Gastroesophageal sphincter (tissue), 4 donors: ENCODE measurements around the gene DDX1. TPM values are rescaled to one million over a fixed set of nuclear protein-coding genes. Genes with fewer than 3 reads are reported as not detected.

Experiments
- ATAC-seq: fragments of 150-250 bp; one replicate; pipeline ENCODE4 v1.9.1; 2016; ENCODE audit warnings: mild to moderate bottlenecking, moderate library complexity
- H3K27ac ChIP-seq, 4 donors: fragments of 200-600 bp; sonication (generic) in 3 of 4; 1 replicate in 3 of 4; 2 replicates in 1 of 4; pipeline ENCODE4 v1.5.1; 2016 to 2019
- H3K27me3 ChIP-seq: fragments of 200-600 bp; sonication (generic); one replicate; pipeline ENCODE4 v1.5.1; 2019
- H3K36me3 ChIP-seq, 2 donors: fragments of 200-600 bp; sonication (generic); one replicate each; pipeline ENCODE4 v1.5.1; 2019; ENCODE audit warnings: control low read depth in 1 of 2
- H3K4me1 ChIP-seq, 3 donors: fragments of 200-600 bp; sonication (generic); 1 replicate in 2 of 3; 2 replicates in 1 of 3; pipeline ENCODE4 v1.5.1; 2016 to 2019; ENCODE audit warnings: control low read depth in 2 of 3
- H3K4me3 ChIP-seq, 2 donors: fragments of 200-600 bp; sonication (generic); one replicate each; pipeline ENCODE4 v1.5.1; 2019; ENCODE audit warnings: mild to moderate bottlenecking in 1 of 2, moderate library complexity in 1 of 2
- H3K9me3 ChIP-seq, 3 donors: fragments of 200-600 bp; sonication (generic); one replicate each; pipeline ENCODE4 v1.5.1; 2017 to 2019; ENCODE audit warnings: control low read depth in 2 of 3
- EP300 ChIP-seq: sonication (generic); formaldehyde crosslinking; IDR thresholded peaks from one replicate; pipeline ENCODE4 v1.6.1; 2017; ENCODE audit warnings: antibody characterized with exemption, mild to moderate bottlenecking
- POLR2A ChIP-seq, 2 donors: fragments of 450-650 bp; IDR thresholded peaks; one replicate each; pipeline ENCODE4 v1.6.1; 2017; ENCODE audit warnings: antibody characterized with exemption in 2 of 2, mild to moderate bottlenecking in 2 of 2, moderate library complexity in 1 of 2
- POLR2AphosphoS5 ChIP-seq: sonication (generic); formaldehyde crosslinking; IDR thresholded peaks from one replicate; pipeline ENCODE4 v1.6.1; 2017; ENCODE audit warnings: antibody characterized with exemption
- WGBS, 2 donors: methylation state at CpG; one replicate each; pipeline ENCODE4 v1.1.5; 2018; ENCODE audit warnings: low coverage in 1 of 2; 5-methylcytosine and 5-hydroxymethylcytosine counted together
- total RNA-seq, 4 donors: library from RNA; depleted of rRNA; stranded (reverse); fragments of >200 nt; gene quantifications; one replicate each; pipeline ENCODE4 v1.1.0, GENCODE V29; 2016
- TF ChIP-seq, protein P1 (sequence below), 4 experiments: fragments of 200-600 bp in 2 of 4; fragments of 450-650 bp in 2 of 4; sonication (generic) in 1 of 4; IDR thresholded peaks; one replicate each; pipeline ENCODE4 v1.5.1; 2017 to 2019; ENCODE audit warnings: antibody characterized with exemption in 4 of 4, mild to moderate bottlenecking in 2 of 4, moderate library complexity in 2 of 4

The DDX1 gene
- total RNA-seq, 4 donors from 2014 or later: 66.7 to 88.9 (median 67.4) TPM

DNA sequence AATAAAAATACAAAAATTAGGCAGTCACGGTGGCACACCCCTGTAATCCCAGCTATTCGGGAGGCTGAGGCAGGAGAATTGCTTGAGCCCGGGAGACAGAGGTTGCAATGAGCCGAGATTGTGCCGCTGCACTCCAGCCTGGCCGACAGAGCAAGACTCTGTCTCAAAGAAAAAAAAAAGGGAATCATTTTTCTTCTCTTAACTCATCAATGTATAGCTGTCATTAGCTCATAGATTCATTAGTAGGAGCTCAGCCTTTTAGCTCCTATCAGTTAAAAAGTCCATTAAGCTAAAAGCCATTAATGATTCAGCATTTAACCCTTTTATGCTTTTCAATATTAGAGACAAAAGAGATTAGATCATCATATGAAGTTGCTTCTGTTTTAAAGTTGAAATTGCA, 24.8 kb upstream of the DDX1 start:
- no peak for ATAC-seq
- 82 to 91% methylated on average over 6 of the region's 6 CpGs for WGBS, 2 donors
- H3K27ac ChIP-seq: no peak overlapping the region
- H3K27me3 ChIP-seq: no peaks in the 10 kb centered on the region
- H3K36me3 ChIP-seq: no peaks in the 10 kb centered on the region
- H3K4me3 ChIP-seq: no peak overlapping the region
- TF ChIP-seq POLR2A (IDR thresholded peaks at IDR 0.05): no peak
- TF ChIP-seq POLR2AphosphoS5: no peak
- no peak for TF ChIP-seq EP300
- TF ChIP-seq, protein P1, sequence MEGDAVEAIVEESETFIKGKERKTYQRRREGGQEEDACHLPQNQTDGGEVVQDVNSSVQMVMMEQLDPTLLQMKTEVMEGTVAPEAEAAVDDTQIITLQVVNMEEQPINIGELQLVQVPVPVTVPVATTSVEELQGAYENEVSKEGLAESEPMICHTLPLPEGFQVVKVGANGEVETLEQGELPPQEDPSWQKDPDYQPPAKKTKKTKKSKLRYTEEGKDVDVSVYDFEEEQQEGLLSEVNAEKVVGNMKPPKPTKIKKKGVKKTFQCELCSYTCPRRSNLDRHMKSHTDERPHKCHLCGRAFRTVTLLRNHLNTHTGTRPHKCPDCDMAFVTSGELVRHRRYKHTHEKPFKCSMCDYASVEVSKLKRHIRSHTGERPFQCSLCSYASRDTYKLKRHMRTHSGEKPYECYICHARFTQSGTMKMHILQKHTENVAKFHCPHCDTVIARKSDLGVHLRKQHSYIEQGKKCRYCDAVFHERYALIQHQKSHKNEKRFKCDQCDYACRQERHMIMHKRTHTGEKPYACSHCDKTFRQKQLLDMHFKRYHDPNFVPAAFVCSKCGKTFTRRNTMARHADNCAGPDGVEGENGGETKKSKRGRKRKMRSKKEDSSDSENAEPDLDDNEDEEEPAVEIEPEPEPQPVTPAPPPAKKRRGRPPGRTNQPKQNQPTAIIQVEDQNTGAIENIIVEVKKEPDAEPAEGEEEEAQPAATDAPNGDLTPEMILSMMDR (IDR thresholded peaks at IDR 0.05): no peak
- no peaks in the 10 kb centered on the region for H3K9me3 ChIP-seq
- H3K4me1 ChIP-seq: peaks cover 0 to 5% (median 0%) of the 10 kb centered on the region in 3 donors

DNA sequence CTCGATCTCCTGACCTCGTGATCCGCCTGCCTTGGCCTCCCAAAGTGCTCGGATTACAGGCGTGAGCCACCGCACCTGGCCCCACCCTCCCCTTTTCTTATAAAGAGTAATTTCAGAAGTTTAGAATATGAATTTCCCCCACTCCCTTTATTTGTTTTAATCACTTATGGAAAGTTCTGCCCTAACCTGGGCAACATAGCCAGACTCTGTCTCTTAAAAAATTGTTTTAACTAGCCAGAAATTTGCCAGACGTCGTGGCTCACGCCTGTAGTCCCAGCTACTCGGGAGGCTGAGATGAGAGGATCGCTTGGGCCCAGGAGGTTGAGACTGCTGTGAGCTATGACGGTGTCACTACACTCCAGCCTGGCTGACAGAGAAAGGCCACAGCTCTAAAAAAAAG, 22.8 kb upstream of the DDX1 start:
- H3K4me1 ChIP-seq: no peaks in the 10 kb centered on the region
- H3K9me3 ChIP-seq: no peaks in the 10 kb centered on the region
- TF ChIP-seq, protein P1 (IDR thresholded peaks at IDR 0.05): no peak
- TF ChIP-seq EP300: no peak
- H3K27ac ChIP-seq: no peak overlapping the region
- 88 to 97% methylated on average over 5 to 12 of the region's 12 CpGs for WGBS, 2 donors
- no peaks in the 10 kb centered on the region for H3K27me3 ChIP-seq
- H3K4me3 ChIP-seq: no peak overlapping the region
- no peak for ATAC-seq
- no peaks in the 10 kb centered on the region for H3K36me3 ChIP-seq

DNA sequence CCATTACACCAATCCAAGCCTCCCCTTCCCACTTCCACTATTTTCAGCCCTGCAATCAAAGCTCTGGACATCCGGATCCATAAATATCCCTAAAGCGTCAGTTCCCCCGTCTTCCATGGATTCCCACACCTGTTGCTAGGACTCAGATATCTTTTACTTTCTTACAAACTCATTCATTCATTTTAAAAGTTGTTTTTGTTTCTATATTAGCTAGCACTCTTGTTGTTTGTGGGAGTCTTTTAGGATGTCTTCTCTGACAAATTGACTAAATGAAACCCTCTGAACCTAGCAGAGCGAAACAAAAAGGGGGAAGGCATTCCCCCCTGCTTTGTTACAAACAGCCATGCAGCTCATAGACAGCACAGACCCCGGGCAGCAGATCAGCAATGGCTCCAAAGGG, 21.6 kb upstream of the DDX1 start:
- H3K27me3 ChIP-seq: no peaks in the 10 kb centered on the region
- TF ChIP-seq, protein P1 (IDR thresholded peaks at IDR 0.05): no peak
- TF ChIP-seq EP300 (no peak), POLR2AphosphoS5 (no peak), POLR2A (IDR thresholded peaks at IDR 0.05) (no peak)
- no peaks in the 10 kb centered on the region for H3K9me3 ChIP-seq
- WGBS, 2 donors: 66 to 75% methylated on average over 4 to 5 of the region's 5 CpGs
- ATAC-seq: no peak
- H3K36me3 ChIP-seq: no peaks in the 10 kb centered on the region
- no peaks in the 10 kb centered on the region for H3K4me1 ChIP-seq
- H3K4me3 ChIP-seq: no peak overlapping the region
- no peak overlapping the region for H3K27ac ChIP-seq

DNA sequence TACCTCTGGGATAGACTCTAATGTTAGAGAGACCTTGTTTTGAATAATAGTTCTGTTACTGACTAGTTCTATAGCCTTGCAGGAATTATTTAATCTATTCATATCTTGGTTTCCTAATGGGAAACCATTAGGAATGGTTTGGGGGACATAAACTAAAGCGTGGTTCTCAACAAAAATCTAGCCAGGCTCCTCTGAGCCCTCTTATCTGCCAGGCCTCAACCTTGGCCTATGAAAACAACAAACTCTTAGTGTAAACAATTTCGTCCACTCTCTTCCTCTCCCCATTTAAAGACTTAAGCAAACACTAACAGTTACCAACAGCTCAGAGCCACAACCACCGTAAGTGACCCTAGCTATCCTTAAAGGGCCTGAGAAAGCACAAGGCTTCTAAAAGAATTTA, 19.9 kb upstream of the DDX1 start:
- ATAC-seq: no peak
- Histone ChIP-seq H3K9me3 (no peaks in the 10 kb centered on the region), H3K4me3 (no peak overlapping the region), H3K27me3 (no peaks in the 10 kb centered on the region), H3K4me1 (no peaks in the 10 kb centered on the region), H3K27ac (no peak overlapping the region), H3K36me3 (no peaks in the 10 kb centered on the region)
- WGBS, 2 donors: 73 to 75% methylated on average over 2 to 3 of the region's 3 CpGs
- TF ChIP-seq EP300 (no peak), POLR2AphosphoS5 (no peak), POLR2A (IDR thresholded peaks at IDR 0.05) (no peak)
- TF ChIP-seq, protein P1 (IDR thresholded peaks at IDR 0.05): no peak

DNA sequence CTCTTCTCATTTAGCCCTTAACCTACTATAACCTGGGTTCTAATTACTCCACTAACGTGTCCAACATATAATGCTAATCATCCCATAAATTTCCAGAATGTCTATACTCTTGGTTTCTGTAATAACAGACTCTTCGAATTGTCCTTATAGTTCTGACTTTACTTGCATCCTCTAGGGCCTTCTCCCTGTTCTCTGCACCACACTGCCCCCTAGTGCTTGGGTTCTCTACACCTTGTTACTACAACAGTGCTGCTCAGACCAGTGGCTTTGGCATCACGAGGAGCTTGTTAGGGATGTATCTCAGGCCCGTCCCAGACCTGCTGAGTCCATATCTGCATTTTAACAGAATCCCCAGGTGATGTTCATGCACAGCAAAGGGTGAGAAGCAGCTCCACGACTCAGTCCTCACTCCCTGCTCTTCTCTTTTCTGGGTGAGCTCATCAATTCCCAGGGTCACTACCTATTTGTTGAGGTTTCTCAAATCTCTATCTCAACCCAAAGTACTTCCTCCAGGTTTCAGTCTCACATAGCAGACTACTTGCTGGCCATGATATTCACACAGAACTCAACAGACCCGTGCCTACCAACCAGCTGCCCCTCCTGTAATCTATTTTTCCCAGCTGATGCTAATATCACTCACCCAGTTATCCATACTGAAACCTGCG, 14.5 kb upstream of the DDX1 start:
- no peak overlapping the region for H3K27ac ChIP-seq
- no peaks in the 10 kb centered on the region for H3K4me1 ChIP-seq
- no peaks in the 10 kb centered on the region for H3K36me3 ChIP-seq
- H3K27me3 ChIP-seq: no peaks in the 10 kb centered on the region
- 11 to 20% methylated on average over 6 to 7 of the region's 7 CpGs for WGBS, 2 donors
- TF ChIP-seq, protein P1 (IDR thresholded peaks at IDR 0.05): peak; percentile 59 to 72 (median 62)
- TF ChIP-seq POLR2A (IDR thresholded peaks at IDR 0.05) (no peak), POLR2AphosphoS5 (no peak)
- no peak overlapping the region for H3K4me3 ChIP-seq
- ATAC-seq: peak; percentile 81
- H3K9me3 ChIP-seq: no peaks in the 10 kb centered on the region
